ENCODE results near the gene FBXO45. TPM values are rescaled to one million over a fixed set of nuclear protein-coding genes. Genes with fewer than 3 reads are reported as not detected.

FBXO45 gene
- total and polyA plus RNA-seq, 2 of the 13 experiments (the other 11 are each of a cell fraction or from before 2014, with no cell fraction given): 7.0 to 12.1 TPM

GRCh38 chr3:196632046-196632751 is 63.7 kb downstream of the FBXO45 start (continued):
- TF ChIP-seq ZBTB40 (IDR thresholded peaks at IDR 0.05) (no peak), ZBTB40 (CRISPR knock-in tag; IDR thresholded peaks at IDR 0.05) (peak; percentile 63; the same call in 1 of the 2 replicates), ZNF720 (CRISPR knock-in tag; IDR thresholded peaks at IDR 0.05) (no peak), ZNF703 (CRISPR knock-in tag; IDR thresholded peaks at IDR 0.05; ENCODE audit: borderline replicate concordance) (no peak), MXD3 (CRISPR knock-in tag; IDR thresholded peaks at IDR 0.05) (peak; percentile 55; the same call in 1 of the 2 replicates), ELF4 (CRISPR knock-in tag; IDR thresholded peaks at IDR 0.05; ENCODE audit: borderline replicate concordance) (no peak), ZNF724P (CRISPR knock-in tag; IDR thresholded peaks at IDR 0.05; ENCODE audit: borderline replicate concordance) (no peak), NRL (CRISPR knock-in tag; IDR thresholded peaks at IDR 0.05; ENCODE audit: borderline replicate concordance) (0 out of 2 replicates have a peak, but pooled peaks have one; percentile 60), CEBPZ (IDR thresholded peaks at IDR 0.05; ENCODE audit: low read length) (no peak), ZNF850 (CRISPR knock-in tag; conservative IDR thresholded peaks at IDR 0.05) (no peak), TCF7 (IDR thresholded peaks at IDR 0.05; ENCODE audit: low read depth) (no peak), SRSF4 (IDR thresholded peaks at IDR 0.05; ENCODE audit: low read depth, low read length, poor library complexity, severe bottlenecking) (no peak), ESRRA (CRISPR knock-in tag; IDR thresholded peaks at IDR 0.05; ENCODE audit: low read depth) (no peak)
